Measurements from ENCODE around the gene UPB1. TPM values are rescaled to one million over a fixed set of nuclear protein-coding genes. Genes with fewer than 3 reads are reported as not detected.

The UPB1 gene
- not detected for total RNA-seq

DNA sequence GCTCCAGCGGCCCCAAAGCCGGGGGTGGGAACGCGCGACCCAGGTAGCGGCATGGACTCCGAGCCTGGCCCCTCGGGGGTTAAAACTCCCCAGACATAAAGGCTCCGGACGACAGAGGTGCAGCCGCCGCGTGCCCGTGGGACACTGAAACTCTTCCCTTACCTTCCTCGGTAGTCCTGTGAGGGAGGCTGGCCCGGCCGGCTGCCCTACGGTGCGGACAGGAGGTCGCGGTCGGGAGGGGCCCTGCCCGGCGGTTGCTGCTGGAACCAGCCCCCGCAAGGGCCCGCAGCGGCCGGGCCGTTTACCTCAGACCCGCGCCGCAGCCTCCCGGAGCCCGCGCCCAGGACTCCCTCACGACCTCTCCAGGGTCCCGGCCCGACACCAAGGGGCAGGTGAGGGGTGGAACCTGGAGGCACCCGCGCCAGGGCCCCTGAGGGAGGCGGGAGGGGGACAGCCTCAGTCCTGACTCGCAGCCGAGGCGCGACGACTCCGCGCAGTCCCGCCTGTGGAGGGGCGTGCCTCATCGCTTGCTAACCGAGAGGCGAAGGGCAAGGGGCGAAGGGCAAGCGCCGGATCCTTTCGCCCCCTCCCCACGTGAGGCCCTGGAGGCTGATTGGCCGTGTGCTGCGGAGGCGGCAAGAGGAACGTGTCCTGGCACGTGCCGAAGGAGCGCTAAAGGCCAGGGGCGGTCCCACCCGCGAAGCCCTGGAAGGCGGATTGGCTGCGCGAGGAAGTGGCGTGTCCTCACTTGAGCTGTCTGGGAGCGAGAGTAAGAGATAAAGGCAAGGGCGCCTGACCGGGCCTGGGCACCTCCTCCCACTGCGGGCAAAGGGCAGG, at the start of gene UPB1:
TSS of gene UPB1 (plus strand) at position 805 of the 837 bp plus-strand sequence. CDS start 72 bp downstream, outside the sequence.
- no peak for DNase-seq (ENCODE audit: low spot score in 2 of 2)
- Histone ChIP-seq H3K9me3 (no peaks in the 10 kb centered on the region), H3K4me3 (peak within 1 kb of the TSS in 1 of 2 donors; percentile 53), H3K36me3 (no peaks in the 10 kb centered on the region), H3K4me1 (no peaks in the 10 kb centered on the region), H3K27me3 (no peaks in the 10 kb centered on the region), H3K27ac (no peak within 1 kb of the TSS)
- intact Hi-C loops (cut with DNase I): no loop called here
- TF ChIP-seq, protein P1, sequence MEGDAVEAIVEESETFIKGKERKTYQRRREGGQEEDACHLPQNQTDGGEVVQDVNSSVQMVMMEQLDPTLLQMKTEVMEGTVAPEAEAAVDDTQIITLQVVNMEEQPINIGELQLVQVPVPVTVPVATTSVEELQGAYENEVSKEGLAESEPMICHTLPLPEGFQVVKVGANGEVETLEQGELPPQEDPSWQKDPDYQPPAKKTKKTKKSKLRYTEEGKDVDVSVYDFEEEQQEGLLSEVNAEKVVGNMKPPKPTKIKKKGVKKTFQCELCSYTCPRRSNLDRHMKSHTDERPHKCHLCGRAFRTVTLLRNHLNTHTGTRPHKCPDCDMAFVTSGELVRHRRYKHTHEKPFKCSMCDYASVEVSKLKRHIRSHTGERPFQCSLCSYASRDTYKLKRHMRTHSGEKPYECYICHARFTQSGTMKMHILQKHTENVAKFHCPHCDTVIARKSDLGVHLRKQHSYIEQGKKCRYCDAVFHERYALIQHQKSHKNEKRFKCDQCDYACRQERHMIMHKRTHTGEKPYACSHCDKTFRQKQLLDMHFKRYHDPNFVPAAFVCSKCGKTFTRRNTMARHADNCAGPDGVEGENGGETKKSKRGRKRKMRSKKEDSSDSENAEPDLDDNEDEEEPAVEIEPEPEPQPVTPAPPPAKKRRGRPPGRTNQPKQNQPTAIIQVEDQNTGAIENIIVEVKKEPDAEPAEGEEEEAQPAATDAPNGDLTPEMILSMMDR (IDR thresholded peaks at IDR 0.05): no peak

DNA sequence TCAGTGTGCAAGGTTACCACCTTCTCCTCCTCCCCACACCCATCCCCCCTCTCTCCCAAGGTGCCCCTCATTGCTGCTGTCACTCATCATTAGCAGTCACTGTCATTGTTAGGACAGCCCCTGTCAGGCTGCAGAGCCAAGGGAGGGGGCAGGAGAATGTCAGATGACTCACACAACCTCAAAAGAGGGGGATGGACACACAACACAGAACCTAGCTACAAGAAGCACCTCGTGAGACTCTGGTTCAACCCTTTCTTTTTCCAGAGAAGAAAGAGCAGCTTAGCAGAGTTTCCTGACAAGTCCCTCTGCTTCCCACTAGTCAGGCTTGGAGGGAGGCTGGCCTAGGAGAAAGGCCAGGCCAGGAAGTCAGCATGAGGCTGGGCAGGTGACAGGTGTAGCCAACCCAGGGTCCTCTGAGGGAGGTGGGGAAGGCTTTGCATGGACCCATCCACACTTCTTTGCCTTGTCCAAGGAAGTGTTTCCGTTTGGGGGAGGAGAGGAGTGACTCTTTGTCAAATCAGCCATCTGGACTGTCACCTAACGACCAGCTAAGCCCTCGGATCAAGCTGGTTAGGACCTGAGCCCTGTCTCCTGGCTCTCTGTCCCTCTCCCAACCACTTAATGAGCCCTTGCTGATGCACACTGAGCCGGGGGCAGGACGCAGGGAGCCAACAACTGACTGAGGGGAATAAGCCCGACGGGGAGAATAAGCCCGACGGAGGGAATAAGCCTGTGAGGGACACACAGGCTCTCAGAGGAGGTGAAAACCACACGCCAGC, 49.5 kb upstream of the UPB1 start:
- Histone ChIP-seq H3K9me3 (no peaks in the 10 kb centered on the region), H3K27me3 (no peaks in the 10 kb centered on the region), H3K36me3 (no peaks in the 10 kb centered on the region), H3K4me1 (peaks cover 0 to 9% of the 10 kb centered on the region in 2 donors), H3K27ac (no peak overlapping the region), H3K4me3 (no peak overlapping the region)
- DNase-seq (ENCODE audit: low spot score in 2 of 2): peak in 1 of 2 donors; percentile 46
- intact Hi-C loops (cut with DNase I): no loop called here
- TF ChIP-seq, protein P1 (IDR thresholded peaks at IDR 0.05): no peak

DNA sequence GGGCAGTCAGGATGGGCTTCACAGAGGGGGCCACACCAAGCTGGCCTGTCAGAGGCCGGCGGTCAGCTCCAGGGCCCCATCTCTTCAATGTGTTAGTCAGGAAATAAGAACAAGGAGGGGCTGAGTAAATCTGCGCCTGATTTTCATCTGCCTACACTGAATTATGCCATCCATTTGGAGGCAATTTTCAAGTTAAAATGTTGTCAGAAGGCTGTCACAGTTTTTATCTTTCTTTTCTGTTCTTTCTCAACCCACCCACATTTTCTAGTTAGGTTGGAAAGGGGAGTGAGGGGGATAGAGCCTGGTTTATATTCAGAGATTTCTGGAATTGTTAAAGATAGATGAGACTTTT, 48.9 kb upstream of the UPB1 start:
- Histone ChIP-seq H3K27ac (no peak overlapping the region), H3K9me3 (no peaks in the 10 kb centered on the region), H3K36me3 (no peaks in the 10 kb centered on the region), H3K4me3 (no peak overlapping the region), H3K27me3 (no peaks in the 10 kb centered on the region), H3K4me1 (peaks cover 0 to 7% of the 10 kb centered on the region in 2 donors)
- TF ChIP-seq, protein P1 (IDR thresholded peaks at IDR 0.05): no peak
- no peak for DNase-seq (ENCODE audit: low spot score in 2 of 2)
- intact Hi-C loops (cut with DNase I): no loop called here

DNA sequence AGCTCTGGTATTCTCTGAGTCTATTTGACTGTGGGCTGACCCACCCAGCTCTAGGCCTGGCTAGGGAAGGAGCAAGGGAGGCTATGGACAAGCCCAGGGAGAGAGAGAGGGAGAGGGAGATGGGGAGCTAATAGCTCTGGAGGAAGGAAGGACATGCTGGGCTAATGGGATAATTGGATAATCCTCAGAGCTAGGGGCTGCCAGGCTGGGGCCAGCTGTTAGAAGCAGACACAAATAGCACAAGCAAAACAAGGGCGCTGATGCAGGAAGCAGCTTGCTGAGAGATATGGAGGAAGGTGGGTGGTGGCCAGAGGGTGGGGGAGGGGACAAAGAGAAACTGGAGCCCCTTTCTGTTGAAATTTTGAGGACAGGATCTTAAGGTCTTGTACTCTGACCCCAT, 44.5 kb upstream of the UPB1 start:
- no peaks in the 10 kb centered on the region for H3K4me1 ChIP-seq
- TF ChIP-seq, protein P1 (IDR thresholded peaks at IDR 0.05): no peak
- intact Hi-C loops (cut with DNase I): no loop called here
- no peak overlapping the region for H3K4me3 ChIP-seq
- H3K9me3 ChIP-seq: no peaks in the 10 kb centered on the region
- no peaks in the 10 kb centered on the region for H3K27me3 ChIP-seq
- DNase-seq (ENCODE audit: low spot score in 2 of 2): no peak
- H3K27ac ChIP-seq: no peak overlapping the region
- no peaks in the 10 kb centered on the region for H3K36me3 ChIP-seq

DNA sequence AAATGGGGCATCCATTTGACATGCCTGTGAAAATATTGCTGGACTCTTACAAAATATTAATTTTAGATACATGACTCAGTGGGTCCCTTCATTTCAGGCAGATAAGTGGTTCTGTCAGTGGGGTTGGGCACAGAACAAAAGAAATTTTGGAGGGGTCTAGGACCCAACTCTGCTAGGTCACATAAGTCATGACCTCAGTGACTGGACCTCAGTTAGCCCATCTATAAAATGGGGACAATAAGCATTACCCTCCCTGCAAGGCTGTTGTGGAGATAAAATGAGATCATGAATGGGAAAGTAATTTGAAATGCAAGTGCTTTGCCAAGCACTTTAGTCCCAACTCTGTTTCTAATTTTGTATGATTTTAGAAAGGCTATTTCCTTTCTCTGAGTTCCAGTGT, 44.0 kb upstream of the UPB1 start:
- Histone ChIP-seq H3K27me3 (no peaks in the 10 kb centered on the region), H3K9me3 (no peaks in the 10 kb centered on the region), H3K36me3 (no peaks in the 10 kb centered on the region), H3K27ac (no peak overlapping the region), H3K4me1 (no peaks in the 10 kb centered on the region), H3K4me3 (no peak overlapping the region)
- TF ChIP-seq, protein P1 (IDR thresholded peaks at IDR 0.05): no peak
- intact Hi-C loops (cut with DNase I): no loop called here
- DNase-seq (ENCODE audit: low spot score in 2 of 2): no peak

Data from ascending aorta (tissue), 2 donors.